GM18505 (cell line): ENCODE data around the gene NDRG2.

Experiments
- ATAC-seq: cut with Tn5 transposase; IDR thresholded peaks from one replicate; pipeline ENCODE4 v1.9.1; 2021; ENCODE audit not compliant: unreplicated experiment
- POLR2A ChIP-seq: IDR thresholded peaks from 4 replicates; pipeline ENCODE4 v1.6.1; 2011; ENCODE audit warnings: borderline replicate concordance; ENCODE audit not compliant: insufficient read depth, insufficient read length; ENCODE audit errors: extremely low read depth

The NDRG2 gene

DNA sequence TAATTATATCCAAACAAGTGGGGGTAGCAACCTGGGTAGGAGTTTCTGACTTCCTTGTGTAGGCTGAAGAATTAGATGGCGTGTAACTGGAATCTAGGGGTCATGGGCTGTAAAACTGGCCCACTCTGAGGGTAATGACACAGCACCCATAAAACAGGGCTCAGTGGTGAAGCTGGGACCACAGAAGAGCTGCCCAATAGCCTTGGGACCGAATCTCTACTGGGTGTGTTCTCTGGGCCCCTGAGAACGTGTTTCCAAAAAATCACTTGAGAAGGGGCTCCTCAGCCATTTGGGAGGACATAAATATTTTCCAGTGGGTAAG lies 36.4 kb upstream of the NDRG2 start:
- no peak for TF ChIP-seq POLR2A
- no peak for ATAC-seq

GRCh38 chr14:21060614-21061346 lies 35.9 kb upstream of the NDRG2 start:
- no peak for ATAC-seq
- no peak for TF ChIP-seq POLR2A

DNA sequence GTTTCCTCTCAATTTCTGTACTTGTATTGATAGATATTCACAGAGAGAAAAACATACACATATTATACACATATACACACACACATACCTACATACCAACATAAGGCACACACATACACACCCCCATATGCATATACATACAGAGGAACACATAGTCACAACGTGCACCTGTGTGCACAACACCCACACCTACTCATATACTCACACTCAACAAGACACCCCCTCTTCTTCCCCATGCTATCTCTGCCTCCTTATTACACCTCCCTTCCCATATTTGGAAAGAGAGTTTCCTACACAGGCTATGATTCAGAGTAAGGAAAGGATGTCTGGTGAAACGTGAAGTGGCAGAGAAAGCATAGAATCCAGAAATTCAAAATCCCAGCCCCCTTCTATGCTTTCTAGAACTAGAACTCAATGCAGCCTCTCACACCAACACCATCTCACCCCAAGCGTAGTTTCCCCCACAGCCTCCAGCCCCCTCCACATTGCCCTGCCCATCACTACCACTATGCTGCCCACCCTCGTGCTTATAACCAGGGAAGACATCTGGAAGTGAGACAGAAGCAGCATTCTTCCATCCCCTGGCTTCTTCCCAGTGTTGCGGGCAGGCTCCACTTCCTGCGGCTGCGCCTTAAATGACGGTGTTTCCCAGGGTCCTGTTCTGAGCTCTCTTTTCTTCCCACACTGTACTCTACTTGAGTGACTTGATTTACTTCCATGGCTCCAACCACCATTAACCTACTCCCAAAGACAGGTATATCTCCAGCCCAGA lies 35.2 kb upstream of the NDRG2 start:
- no peak for ATAC-seq
- no peak for TF ChIP-seq POLR2A

DNA sequence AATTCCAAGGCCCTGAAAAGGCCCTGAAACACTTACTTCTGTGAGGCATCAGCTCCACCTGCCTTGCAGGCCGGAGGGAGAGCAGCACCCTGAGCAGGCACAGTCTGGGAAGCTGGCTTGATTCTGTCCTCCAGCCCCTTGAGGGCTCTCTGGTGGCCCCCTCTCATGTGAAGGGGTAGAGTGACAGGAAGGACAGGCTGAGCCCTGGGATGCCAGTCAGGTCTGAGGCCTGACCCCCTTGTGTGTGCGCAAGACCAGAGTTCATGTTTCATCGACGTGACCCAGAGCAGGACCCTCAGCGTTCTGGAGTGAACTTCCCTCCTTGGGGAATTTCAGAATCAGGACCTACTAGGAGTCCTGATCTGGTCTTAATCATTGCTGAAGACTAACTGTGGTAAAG lies 34.0 kb upstream of the NDRG2 start:
- no peak for ATAC-seq
- no peak for TF ChIP-seq POLR2A

- no peak for ATAC-seq
- no peak for TF ChIP-seq POLR2A
Measured at GRCh38 chr14:21057803-21058675, 33.2 kb upstream of the NDRG2 start, which contains the start of gene RNASE8. Gene RNASE8, plus strand, starts transcription at chr14:21057822. Its CDS starts 71 bp downstream, at chr14:21057893.

DNA sequence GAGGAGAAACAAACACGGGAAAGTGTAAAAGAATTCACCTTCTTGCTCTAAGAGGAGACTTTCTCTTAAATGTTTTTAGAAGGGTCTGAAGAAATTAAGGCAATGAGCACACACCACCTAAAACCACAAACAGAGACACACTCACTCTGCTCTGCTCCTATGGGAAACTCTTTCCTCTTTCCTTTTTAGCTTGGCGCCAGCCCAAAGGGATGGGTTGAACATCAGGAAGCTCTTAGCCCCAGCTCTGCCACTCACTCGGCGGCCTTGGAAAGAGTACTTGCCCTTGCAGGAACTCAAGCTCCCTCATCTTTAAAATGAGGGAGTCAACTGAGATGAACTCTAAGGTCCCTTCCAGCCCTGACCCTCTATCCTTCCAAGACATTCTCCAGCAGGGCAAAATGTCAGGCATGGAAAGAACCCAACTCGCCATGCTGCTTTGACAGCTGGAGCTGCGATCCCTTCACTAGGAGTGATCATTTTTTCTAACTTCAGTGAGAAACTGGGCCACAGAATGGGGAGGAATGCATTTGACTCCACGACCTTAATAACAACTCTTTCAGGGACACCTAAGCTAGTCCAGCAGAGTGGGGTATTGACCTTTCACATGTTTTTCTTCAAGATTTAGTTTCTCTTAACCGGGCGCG lies 31.8 kb upstream of the NDRG2 start:
- no peak for TF ChIP-seq POLR2A
- no peak for ATAC-seq

- TF ChIP-seq POLR2A, result no peak
- ATAC-seq, result no peak
Measured at GRCh38 chr14:21055432-21056117, 30.7 kb upstream of the NDRG2 start.

DNA sequence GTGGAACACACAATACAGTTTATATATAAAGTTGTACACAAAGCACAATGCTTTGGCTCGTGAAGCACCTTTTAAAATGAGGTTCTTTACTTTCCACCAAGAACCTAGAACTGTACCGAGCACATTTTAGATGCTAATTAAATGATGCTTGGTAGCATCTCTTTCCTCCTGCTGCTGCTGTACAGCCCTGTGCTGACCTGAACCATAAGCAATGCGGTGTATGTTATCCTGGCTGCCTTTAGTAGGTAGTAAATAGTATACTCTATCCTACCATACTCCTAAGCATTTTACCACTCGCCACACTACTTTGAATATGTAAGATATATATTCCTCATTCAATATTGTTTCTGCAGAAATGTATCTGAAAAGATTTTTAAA lies 29.9 kb upstream of the NDRG2 start:
- TF ChIP-seq POLR2A, result no peak
- ATAC-seq, result no peak

- no peak for TF ChIP-seq POLR2A
- ATAC-seq, result no peak
Measured at GRCh38 chr14:21054123-21054767, 29.4 kb upstream of the NDRG2 start.

- no peak for TF ChIP-seq POLR2A
- ATAC-seq, result no peak
Measured at GRCh38 chr14:21053184-21054122, 28.6 kb upstream of the NDRG2 start.

DNA sequence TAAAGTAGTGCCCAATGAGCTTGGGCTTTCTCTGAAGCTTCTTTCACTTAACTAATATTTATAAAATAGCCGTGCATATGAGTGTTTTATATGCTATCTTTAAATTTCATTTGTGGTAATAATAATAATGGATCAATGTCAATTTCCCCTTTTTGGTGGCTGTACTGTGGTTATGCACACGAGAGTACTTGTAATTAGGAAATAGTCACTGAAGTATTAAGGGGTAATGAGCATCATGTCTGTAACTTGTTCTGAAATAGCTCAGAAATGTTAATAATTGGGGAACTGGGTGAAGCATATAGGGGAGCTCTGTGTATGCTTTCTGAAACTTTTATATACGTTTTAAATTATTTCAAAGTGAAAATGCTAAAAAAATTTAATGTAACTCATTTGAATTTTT lies 25.7 kb upstream of the NDRG2 start:
- no peak for TF ChIP-seq POLR2A
- ATAC-seq, result no peak
